Panc1 (cell line): ENCODE results near the gene ACTRT2.

Source experiments
- POLR2AphosphoS5 ChIP-seq: IDR thresholded peaks from 2 replicates; pipeline ENCODE4 v1.6.1; 2012; ENCODE audit warnings: mild to moderate bottlenecking, low read depth, low read length, moderate library complexity
- SIN3A ChIP-seq: IDR thresholded peaks from 2 replicates; pipeline ENCODE4 v1.6.1; 2012; ENCODE audit warnings: low read depth, mild to moderate bottlenecking, low read length, moderate library complexity, borderline replicate concordance; ENCODE audit not compliant: insufficient read depth
- TF ChIP-seq, protein P1 (sequence below), 2 experiments: IDR thresholded peaks; 2 replicates each; pipeline ENCODE4 v1.6.1; 2011 to 2012; ENCODE audit warnings: low read depth in 2 of 2, control low read depth in 1 of 2, low read length in 1 of 2, mild to moderate bottlenecking in 1 of 2, moderate library complexity in 1 of 2; ENCODE audit not compliant: insufficient read depth in 1 of 2
- TF ChIP-seq, protein P2 (sequence below): fragments of 450-650 bp; IDR thresholded peaks from 2 replicates; pipeline ENCODE4 v1.5.1; 2017; ENCODE audit warnings: mild to moderate bottlenecking

DNA sequence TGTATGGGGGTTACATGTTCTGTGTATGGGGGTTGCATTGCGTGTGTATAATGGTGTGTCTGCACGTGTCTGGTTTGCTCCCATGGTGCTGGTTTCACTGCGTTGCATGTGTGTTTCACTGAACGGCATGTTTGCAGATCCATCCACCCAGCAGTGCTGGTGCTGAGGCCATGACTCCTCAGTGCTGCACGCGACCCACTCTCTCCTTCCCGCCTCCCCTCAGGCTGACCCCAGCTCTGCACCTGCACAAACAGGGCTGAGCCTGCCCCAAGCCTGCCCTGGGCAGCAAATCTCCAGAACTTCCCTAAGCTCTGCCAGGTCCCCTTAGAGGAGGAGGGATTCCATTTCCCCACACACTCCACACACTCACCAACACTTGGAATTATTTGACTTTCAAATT lies 18.7 kb downstream of the ACTRT2 start:
- TF ChIP-seq POLR2AphosphoS5 (no peak), SIN3A (no peak)
- TF ChIP-seq, protein P1, sequence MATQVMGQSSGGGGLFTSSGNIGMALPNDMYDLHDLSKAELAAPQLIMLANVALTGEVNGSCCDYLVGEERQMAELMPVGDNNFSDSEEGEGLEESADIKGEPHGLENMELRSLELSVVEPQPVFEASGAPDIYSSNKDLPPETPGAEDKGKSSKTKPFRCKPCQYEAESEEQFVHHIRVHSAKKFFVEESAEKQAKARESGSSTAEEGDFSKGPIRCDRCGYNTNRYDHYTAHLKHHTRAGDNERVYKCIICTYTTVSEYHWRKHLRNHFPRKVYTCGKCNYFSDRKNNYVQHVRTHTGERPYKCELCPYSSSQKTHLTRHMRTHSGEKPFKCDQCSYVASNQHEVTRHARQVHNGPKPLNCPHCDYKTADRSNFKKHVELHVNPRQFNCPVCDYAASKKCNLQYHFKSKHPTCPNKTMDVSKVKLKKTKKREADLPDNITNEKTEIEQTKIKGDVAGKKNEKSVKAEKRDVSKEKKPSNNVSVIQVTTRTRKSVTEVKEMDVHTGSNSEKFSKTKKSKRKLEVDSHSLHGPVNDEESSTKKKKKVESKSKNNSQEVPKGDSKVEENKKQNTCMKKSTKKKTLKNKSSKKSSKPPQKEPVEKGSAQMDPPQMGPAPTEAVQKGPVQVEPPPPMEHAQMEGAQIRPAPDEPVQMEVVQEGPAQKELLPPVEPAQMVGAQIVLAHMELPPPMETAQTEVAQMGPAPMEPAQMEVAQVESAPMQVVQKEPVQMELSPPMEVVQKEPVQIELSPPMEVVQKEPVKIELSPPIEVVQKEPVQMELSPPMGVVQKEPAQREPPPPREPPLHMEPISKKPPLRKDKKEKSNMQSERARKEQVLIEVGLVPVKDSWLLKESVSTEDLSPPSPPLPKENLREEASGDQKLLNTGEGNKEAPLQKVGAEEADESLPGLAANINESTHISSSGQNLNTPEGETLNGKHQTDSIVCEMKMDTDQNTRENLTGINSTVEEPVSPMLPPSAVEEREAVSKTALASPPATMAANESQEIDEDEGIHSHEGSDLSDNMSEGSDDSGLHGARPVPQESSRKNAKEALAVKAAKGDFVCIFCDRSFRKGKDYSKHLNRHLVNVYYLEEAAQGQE (IDR thresholded peaks at IDR 0.05; ENCODE audit: insufficient read depth in 1 of 2, low read depth in 2 of 2, low read length in 1 of 2): no peak
- TF ChIP-seq, protein P2, sequence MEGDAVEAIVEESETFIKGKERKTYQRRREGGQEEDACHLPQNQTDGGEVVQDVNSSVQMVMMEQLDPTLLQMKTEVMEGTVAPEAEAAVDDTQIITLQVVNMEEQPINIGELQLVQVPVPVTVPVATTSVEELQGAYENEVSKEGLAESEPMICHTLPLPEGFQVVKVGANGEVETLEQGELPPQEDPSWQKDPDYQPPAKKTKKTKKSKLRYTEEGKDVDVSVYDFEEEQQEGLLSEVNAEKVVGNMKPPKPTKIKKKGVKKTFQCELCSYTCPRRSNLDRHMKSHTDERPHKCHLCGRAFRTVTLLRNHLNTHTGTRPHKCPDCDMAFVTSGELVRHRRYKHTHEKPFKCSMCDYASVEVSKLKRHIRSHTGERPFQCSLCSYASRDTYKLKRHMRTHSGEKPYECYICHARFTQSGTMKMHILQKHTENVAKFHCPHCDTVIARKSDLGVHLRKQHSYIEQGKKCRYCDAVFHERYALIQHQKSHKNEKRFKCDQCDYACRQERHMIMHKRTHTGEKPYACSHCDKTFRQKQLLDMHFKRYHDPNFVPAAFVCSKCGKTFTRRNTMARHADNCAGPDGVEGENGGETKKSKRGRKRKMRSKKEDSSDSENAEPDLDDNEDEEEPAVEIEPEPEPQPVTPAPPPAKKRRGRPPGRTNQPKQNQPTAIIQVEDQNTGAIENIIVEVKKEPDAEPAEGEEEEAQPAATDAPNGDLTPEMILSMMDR: no peak
